HG03060 (cell line): ENCODE measurements around the gene ZNF497.
"Not testable (repeated sequence)": the region's sequence is repeated elsewhere in the genome, so short reads cannot be mapped to it uniquely, and the experiment has no call there.

Experiments used
- ATAC-seq: cut with Tn5 transposase; IDR thresholded peaks from one replicate; pipeline ENCODE4 v1.9.1; 2021; ENCODE audit warnings: low read depth, moderate number of reproducible peaks; ENCODE audit not compliant: unreplicated experiment

ZNF497 gene

DNA sequence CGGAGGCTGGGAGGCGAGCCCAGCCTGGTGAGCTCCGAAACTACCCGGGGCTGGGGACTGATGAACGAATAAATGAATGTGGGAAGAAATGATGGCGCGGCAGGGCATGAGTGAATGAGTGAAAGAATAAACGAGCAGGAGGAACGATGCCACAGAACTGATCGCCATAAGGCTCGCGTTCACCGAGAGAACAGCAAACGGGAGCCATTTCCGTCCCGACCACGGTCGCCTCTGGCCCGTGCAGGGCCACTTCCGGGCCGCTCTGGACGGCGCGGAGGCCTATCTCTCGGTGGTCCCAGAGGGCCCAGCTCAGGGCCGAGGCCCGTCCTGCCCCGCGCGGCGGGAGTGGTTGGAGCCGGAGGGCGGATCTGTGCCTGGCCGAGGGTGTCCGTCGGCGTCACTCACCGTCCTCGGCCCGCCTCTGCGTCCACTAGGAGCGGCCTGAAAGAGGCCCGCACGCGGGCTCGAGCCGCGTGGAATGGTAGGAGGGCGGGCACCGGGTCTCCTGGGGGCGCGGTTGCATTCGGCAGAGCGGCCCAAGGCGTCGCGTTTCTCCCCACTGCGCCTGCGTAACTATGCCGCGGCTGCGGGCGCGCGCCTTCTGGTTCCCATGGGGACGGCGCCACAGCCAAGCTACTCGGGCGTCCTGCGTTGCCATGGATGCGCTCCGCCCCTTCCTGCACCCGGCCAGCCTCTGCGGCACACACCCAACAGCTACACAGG lies at the start of gene ZNF497:
Gene ZNF497, minus strand, starts transcription at position 480 of the 723 bp plus-strand sequence. CDS start 5,116 bp downstream, outside the sequence.
- ATAC-seq, result peak; percentile 64

DNA sequence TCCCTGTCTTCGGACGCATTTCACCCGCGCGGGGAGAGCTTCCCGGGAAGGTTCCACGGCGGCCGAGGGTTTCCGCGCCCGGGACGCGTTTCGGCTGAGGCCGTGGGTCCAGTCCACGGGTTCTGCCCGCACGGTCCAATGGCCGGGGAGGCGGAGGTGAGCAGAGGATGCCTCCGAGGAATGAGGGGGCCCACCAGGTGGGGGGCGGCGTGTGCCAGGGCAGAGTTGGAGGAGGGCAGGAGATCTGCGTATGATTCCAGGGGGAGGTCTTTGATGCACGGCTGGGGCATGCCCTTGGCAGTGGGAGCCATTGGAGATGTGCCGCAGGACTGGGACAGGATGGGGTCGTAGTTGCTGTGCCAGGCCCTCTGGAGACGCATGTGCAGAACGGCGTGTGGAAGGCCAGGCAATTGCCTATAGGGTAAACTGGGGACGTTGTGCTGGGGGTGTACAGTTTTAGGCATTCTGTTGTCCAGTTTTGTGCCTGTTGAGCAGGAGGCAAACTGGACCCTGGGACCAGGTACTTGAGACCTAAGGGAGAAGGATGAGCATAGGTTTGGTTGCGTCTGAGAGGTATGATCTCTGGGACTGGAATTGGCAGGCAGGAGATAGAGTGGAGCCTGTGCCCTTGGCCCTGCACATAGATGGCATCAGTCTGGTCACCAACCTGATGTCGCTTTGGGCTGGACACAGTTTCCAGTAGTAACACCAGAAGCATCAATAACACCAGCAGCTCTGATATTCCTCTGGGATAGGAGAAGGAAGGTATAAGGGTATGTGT lies 46.6 kb upstream of the ZNF497 start:
- no peak for ATAC-seq

DNA sequence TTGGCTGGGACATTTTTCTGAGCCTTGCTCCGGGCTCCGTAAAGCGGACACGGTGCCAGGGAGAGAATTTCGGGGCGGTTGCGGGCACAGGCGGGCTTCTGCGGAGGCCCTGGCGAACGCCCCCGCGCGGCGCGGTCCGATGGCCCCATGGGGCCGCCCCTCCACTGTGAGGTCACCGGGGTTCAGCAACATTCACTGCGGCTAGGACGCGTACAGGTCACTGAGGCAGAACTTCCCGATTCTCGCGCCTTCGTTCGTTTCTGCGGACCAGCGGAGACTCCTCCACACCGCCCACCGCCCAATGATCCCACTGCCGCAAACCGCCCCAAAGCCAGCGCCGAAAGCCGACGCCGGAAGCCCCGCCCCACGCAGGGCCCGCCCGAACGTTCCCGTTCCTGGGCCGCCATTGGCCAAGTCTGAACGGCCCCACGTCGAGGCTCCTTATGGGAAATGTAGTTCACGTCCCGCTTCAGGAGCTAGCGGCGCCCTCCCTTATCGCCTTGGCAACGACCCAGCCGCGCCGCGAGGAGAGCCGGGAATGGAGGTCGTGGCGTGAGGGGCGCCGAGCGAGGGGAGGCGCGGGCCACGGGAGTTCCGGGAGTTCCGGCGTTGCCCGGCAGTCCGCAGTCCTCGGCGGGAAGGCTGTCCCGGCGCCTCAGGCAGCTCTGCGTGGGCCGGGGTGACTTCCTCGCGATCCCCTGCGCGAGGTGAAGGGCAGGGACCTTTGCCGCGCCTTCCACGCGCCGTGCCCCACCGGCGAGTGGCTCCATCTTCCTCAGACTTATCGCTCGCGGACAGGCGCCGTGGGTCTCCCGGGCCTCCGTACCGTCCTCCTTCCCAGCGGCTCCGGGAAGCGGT lies 45.8 kb upstream of the ZNF497 start, which contains the start of gene ZNF584:
Gene ZNF584, plus strand, starts transcription at position 498 of the 858 bp plus-strand sequence. CDS start 499 bp downstream, outside the sequence.
- peak; percentile 67 for ATAC-seq

DNA sequence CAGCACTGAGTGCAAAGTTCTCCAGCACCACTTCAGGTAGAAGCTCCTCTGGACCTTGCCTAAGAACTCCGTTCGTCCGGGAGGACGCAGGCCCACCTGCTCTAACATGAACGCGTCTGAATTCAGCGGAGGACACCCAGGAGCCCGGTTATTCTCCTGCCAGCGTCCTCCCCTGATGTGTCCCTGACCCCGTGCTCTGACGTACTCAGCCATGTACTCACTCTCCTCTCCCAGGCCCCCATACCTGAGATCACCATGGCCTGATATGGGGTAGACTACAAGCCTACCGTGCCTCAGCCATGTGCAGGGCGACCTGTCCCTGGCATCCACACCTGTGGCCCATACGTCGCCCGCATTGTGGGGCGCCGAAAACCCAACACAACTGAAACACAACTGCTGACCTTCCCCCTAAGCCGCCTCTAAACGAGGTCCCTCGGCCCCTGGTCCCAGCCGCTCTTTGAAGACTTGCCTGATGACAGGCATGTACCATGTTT lies 45.2 kb upstream of the ZNF497 start:
- no peak for ATAC-seq

DNA sequence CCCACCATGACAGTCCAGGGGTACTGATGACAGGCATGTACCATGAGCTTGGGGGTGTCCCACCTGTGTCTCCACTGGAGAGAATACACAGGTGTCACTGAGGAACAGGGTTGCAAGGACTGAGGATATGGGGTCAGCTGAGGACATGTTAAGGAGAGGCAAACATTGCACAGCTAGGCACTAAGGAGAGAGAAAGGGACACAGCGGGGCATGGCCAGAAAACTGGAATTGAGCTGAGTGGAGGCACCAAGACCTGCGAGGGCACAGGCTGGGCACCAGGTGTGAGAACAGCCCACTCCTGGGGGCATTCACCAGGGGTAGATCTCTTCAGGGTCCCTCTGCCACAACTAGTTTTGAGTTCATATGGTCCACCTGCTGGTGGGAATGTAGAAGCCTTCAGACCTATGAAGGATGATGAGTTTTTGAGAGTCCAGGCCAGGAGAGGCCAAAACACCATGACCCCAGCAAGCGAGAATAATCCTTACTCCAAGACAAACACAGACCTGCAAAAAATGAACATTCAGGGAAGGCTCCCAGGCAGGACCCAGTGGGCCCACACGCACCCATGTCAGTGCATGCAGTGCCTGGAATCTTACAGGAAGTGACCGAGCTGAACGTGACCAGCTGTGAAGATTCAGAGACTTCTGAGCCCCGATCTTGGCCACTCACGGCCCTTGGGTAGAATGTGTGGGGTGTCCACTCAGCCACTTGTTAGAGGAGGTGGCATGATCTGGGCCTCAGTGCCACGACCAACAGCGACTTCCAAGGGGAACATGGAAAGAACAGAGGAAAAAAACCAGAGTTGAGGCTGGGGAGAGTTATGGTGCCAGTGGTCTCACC lies 44.5 kb upstream of the ZNF497 start:
- ATAC-seq, result no peak

- ATAC-seq, result not testable (repeated sequence)
Measured at GRCh38 chr19:58403920-58404478, 41.4 kb upstream of the ZNF497 start.

GRCh38 chr19:58401840-58402421 lies 39.4 kb upstream of the ZNF497 start:
- no peak for ATAC-seq

- ATAC-seq, result peak; percentile 92
Measured at GRCh38 chr19:58400916-58401839, 38.6 kb upstream of the ZNF497 start.

GRCh38 chr19:58400316-58400915 lies 37.9 kb upstream of the ZNF497 start:
- ATAC-seq, result no peak

DNA sequence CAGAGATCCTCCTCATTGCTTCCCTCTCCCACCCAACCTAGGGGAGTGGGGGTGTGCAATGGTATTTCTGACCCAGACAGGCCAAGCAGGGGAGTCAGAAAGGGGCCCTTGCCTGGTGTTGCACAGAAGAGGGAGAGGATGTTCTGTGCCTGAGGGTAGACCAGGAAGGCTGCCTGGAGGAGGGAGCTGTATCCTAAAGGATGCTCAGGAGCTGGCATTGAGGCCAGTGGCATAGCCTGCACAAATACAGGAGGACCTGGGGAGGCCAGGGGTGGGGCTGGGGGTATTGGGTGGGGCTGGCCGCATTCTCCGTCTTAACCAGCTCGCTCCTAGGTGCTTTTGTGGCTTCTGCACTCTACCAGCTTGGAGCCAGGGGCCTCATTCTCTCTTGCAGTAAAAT lies 37.4 kb upstream of the ZNF497 start:
- ATAC-seq, result no peak

- no peak for ATAC-seq
Measured at GRCh38 chr19:58398545-58398944, 36.0 kb upstream of the ZNF497 start.

GRCh38 chr19:58398087-58398486 lies 35.5 kb upstream of the ZNF497 start:
- ATAC-seq, result no peak

DNA sequence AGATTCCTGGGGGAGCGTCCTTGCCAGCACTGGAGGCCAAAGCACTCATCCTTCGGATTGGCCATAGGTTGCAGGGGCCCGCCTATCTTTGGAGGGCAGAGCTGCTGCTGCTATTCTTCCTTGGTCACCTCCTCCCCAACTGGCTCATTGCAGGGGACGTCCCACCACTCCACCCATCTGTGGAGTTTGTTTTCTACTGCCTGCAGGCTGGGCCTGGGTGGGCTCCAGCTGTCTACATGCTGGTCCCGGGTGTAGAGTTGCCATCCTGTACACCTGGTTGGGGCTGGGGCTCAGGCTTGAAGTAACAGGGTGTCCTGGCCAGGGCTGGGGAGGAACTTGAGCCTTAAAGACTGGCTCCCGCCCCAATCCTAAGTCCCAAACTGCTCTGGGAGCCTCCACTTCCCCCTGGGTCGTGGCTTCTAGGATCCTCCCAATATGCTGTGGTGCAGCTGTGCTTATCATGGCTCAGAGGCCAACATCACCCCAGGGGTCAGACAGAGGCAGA lies 35.0 kb upstream of the ZNF497 start:
- ATAC-seq, result no peak

DNA sequence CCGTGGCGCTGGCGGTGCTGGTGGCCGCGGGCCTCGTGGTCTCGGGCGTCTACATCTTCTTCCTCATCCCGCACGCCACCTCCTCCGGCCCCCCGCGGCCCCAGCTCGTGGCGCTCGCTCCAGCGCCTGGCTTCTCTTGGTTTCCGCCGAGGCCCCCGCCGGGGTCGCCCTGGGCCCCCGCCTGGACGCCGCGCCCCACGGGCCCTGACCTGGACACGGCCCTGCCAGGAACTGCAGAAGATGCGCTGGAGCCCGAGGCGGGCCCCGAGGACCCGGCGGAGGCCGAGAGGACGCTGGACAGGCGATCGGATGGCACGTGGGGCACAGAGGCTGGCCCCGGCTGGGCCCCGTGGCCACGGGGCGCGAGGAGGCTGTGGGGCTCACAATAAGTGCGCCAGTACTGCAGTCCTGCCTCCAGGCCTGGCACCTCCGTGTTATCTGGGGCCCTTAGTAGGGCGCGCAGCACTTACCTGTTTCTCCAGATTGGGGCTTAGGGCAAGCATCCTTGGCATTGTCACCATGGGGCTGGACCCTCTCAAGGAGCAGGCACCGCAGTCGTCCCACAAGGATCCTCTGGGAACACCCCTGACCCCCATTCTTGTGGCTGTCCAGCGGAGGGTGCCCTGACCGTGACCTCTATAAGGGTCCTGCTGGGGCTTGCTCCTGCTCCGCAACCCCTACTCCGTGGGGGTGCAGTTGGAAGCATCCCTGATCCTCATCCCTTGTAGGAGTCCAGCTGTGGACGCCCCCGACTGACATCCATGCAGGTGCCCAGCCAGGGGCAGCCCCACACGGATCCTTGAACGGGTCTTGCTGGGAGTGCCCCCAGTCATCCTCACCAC lies 34.4 kb upstream of the ZNF497 start:
- ATAC-seq, result no peak

GRCh38 chr19:58395979-58396627 lies 33.6 kb upstream of the ZNF497 start:
- no peak for ATAC-seq
